GM23338 (cell line): Measurements from ENCODE around the gene WNT5B. TPM values are rescaled to one million over a fixed set of nuclear protein-coding genes. Genes with fewer than 3 reads are reported as not detected.

Experiments used
- ATAC-seq: fragments of 200-7000 bp; cut with Tn5 transposase; 3 replicates; pipeline ENCODE4 v1.9.1; 2020
- DNase-seq: peaks from one replicate; pipeline ENCODE4 v3.0.0-alpha.2; 2015; ENCODE audit warnings: low spot score
- H2AFZ ChIP-seq: fragments of 200-600 bp; sonication (generic); 2 replicates; pipeline ENCODE4 v1.8.0; 2016; ENCODE audit warnings: antibody characterized with exemption, mild to moderate bottlenecking, moderate library complexity
- H3F3A ChIP-seq: fragments of 200-600 bp; sonication (generic); replicated peaks from 2 replicates; pipeline ENCODE4 v1.8.0; 2017; ENCODE audit warnings: antibody characterized with exemption, mixed run types, low read depth
- H3K27ac ChIP-seq: fragments of 200-600 bp; sonication (generic); 2 replicates; pipeline ENCODE4 v1.6.1; 2016; ENCODE audit warnings: low read depth
- H3K27me3 ChIP-seq: fragments of 200-600 bp; sonication (generic); 2 replicates; pipeline ENCODE4 v1.8.0; 2016; ENCODE audit warnings: mild to moderate bottlenecking, mixed run types, moderate library complexity; ENCODE audit not compliant: insufficient read depth
- H3K36me3 ChIP-seq: fragments of 200-600 bp; sonication (generic); 2 replicates; pipeline ENCODE4 v1.8.0; 2016; ENCODE audit warnings: mild to moderate bottlenecking; ENCODE audit not compliant: insufficient read depth
- H3K4me1 ChIP-seq: fragments of 200-600 bp; sonication (generic); 2 replicates; pipeline ENCODE4 v1.8.0; 2016; ENCODE audit warnings: mild to moderate bottlenecking, moderate library complexity; ENCODE audit not compliant: insufficient read depth
- H3K4me2 ChIP-seq: fragments of 200-600 bp; sonication (generic); 2 replicates; pipeline ENCODE4 v1.7.1; 2017; ENCODE audit warnings: mixed run types
- H3K4me3 ChIP-seq: fragments of 200-600 bp; sonication (generic); 2 replicates; pipeline ENCODE4 v1.6.1; 2016; ENCODE audit warnings: mixed run types
- H3K79me2 ChIP-seq: fragments of 200-600 bp; sonication (generic); replicated peaks from 2 replicates; pipeline ENCODE4 v1.8.0; 2017; ENCODE audit warnings: mild to moderate bottlenecking; ENCODE audit not compliant: insufficient read depth
- H3K9me2 ChIP-seq: fragments of 200-600 bp; sonication (generic); 2 replicates; pipeline ENCODE4 v1.8.0; 2017; ENCODE audit not compliant: insufficient read depth
- H4K20me1 ChIP-seq: fragments of 200-600 bp; sonication (generic); replicated peaks from 2 replicates; pipeline ENCODE4 v1.8.0; 2017; ENCODE audit warnings: mild to moderate bottlenecking; ENCODE audit not compliant: insufficient read depth
- H3K27ac Mint-ChIP-seq: 2 replicates; pipeline ENCODE4 v1.8.0; 2020; ENCODE audit warnings: inconsistent platforms, mild to moderate bottlenecking, moderate library complexity, mixed read lengths
- H3K27me3 Mint-ChIP-seq: 3 replicates; pipeline ENCODE4 v1.8.0; 2022; ENCODE audit warnings: low read depth, mild to moderate bottlenecking, moderate library complexity, mixed read lengths, inconsistent platforms; ENCODE audit not compliant: insufficient read depth, poor library complexity
- H3K36me3 Mint-ChIP-seq: 3 replicates; pipeline ENCODE4 v1.8.0; 2021; ENCODE audit warnings: low read depth, mild to moderate bottlenecking, inconsistent platforms, moderate library complexity, mixed read lengths
- H3K4me1 Mint-ChIP-seq: 3 replicates; pipeline ENCODE4 v1.8.0; 2020; ENCODE audit warnings: mild to moderate bottlenecking, inconsistent platforms, mixed read lengths
- H3K4me3 Mint-ChIP-seq: 3 replicates; pipeline ENCODE4 v1.8.0; 2021; ENCODE audit warnings: moderate library complexity, mild to moderate bottlenecking, inconsistent platforms, mixed read lengths
- H3K9me3 Mint-ChIP-seq: 3 replicates; pipeline ENCODE4 v1.8.0; 2020; ENCODE audit warnings: moderate library complexity, mild to moderate bottlenecking, inconsistent platforms, mixed read lengths
- CTCF ChIP-seq, 2 experiments: fragments of 200-600 bp in 1 of 2; sonication (generic) in 1 of 2; conservative IDR thresholded peaks; 2 replicates each; pipeline versions ENCODE4 v1.5.1 to v1.6.1; 2016 to 2017; ENCODE audit warnings: antibody characterized with exemption in 2 of 2, low read depth in 2 of 2, mild to moderate bottlenecking in 2 of 2, moderate library complexity in 1 of 2
- ETS1 ChIP-seq: IDR thresholded peaks from 2 replicates; pipeline ENCODE4 v1.6.1; 2016; ENCODE audit warnings: antibody characterized with exemption
- EZH2 ChIP-seq: fragments of 200-600 bp; sonication (generic); IDR thresholded peaks from one replicate; pipeline ENCODE4 v1.8.0; 2017; ENCODE audit warnings: antibody characterized with exemption, mild to moderate bottlenecking, low read depth; ENCODE audit not compliant: unreplicated experiment
- EZH2phosphoT487 ChIP-seq: fragments of 200-600 bp; sonication (generic); IDR thresholded peaks from one replicate; pipeline ENCODE4 v1.8.1; 2018; ENCODE audit warnings: antibody characterized with exemption; ENCODE audit not compliant: unreplicated experiment
- JUNB ChIP-seq: IDR thresholded peaks from one replicate; pipeline ENCODE4 v1.6.1; 2016; ENCODE audit warnings: antibody characterized with exemption; ENCODE audit not compliant: unreplicated experiment
- POLR2AphosphoS5 ChIP-seq: IDR thresholded peaks from 2 replicates; pipeline ENCODE4 v1.6.1; 2016; ENCODE audit warnings: antibody characterized with exemption, low read depth
- REST ChIP-seq: IDR thresholded peaks from one replicate; pipeline ENCODE4 v1.6.1; 2018; ENCODE audit warnings: antibody characterized with exemption; ENCODE audit not compliant: unreplicated experiment
- ZNF114 ChIP-seq: fragments of 250-450 bp; sonication (Bioruptor Pico); IDR thresholded peaks from 2 replicates; pipeline ENCODE4 v1.5.0; 2020; ENCODE audit warnings: mild to moderate bottlenecking, moderate library complexity
- ZNF331 ChIP-seq: fragments of 250-450 bp; sonication (Bioruptor Pico); IDR thresholded peaks from 2 replicates; pipeline ENCODE4 v1.5.0; 2020; ENCODE audit warnings: low read depth, mild to moderate bottlenecking, moderate library complexity
- polyA plus RNA-seq: library from polyadenylated mRNA; unstranded; fragments of >200 nt; fragmentation: Nextera tagmentation; extraction: Ambion mirVana; gene quantifications from 2 replicates; pipeline ENCODE4 v1.2.1, GENCODE V29; 2016
- total RNA-seq: library from RNA; depleted of rRNA; stranded (reverse); fragments of >200 nt; shearing (Covaris generic); gene quantifications from 2 replicates; pipeline ENCODE4 v1.2.3, GENCODE V29; 2014

The WNT5B gene
- total and polyA plus RNA-seq, 2 experiments from 2014 or later = 1.4 to 2.7 TPM

GRCh38 chr12:1643043-1643442 lies 14.0 kb downstream of the WNT5B start:
- H3K27ac Mint-ChIP-seq = no peak overlapping the region
- ATAC-seq = no peak
- no peak overlapping the region for H2AFZ ChIP-seq
- no peaks in the 10 kb centered on the region; the same call in 2 of the 3 replicates for H3K36me3 Mint-ChIP-seq
- no peak overlapping the region for H3K4me3 ChIP-seq
- H3K27me3 Mint-ChIP-seq = peaks cover 13% of the 10 kb centered on the region
- H3K79me2 ChIP-seq = no peaks in the 10 kb centered on the region
- TF ChIP-seq ZNF114 (CRISPR knock-in tag) (no peak), POLR2AphosphoS5 (no peak), ZNF331 (no peak), CTCF (conservative IDR thresholded peaks at IDR 0.05; ENCODE audit: low read depth in 2 of 2) (no peak), JUNB (no peak), EZH2 (no peak), ETS1 (no peak), EZH2phosphoT487 (no peak), REST (no peak)
- peaks cover 11% of the 10 kb centered on the region; the same call in 2 of the 3 replicates for H3K4me1 Mint-ChIP-seq
- no peaks in the 10 kb centered on the region for H3K9me3 Mint-ChIP-seq
- peaks cover 12% of the 10 kb centered on the region; the same call in 1 of the 2 replicates for H3K4me1 ChIP-seq
- no peaks in the 10 kb centered on the region for H3K36me3 ChIP-seq
- peaks cover 7% of the 10 kb centered on the region; the same call in 1 of the 2 replicates for H3F3A ChIP-seq
- no peak overlapping the region for H3K4me2 ChIP-seq
- H3K4me3 Mint-ChIP-seq = no peak overlapping the region
- peaks cover 18% of the 10 kb centered on the region for H3K27me3 ChIP-seq
- H4K20me1 ChIP-seq = no peaks in the 10 kb centered on the region
- DNase-seq = no peak
- no peak overlapping the region for H3K27ac ChIP-seq
- H3K9me2 ChIP-seq = no peaks in the 10 kb centered on the region
